ENCODE results near the gene MGMT.

Gene MGMT

DNA sequence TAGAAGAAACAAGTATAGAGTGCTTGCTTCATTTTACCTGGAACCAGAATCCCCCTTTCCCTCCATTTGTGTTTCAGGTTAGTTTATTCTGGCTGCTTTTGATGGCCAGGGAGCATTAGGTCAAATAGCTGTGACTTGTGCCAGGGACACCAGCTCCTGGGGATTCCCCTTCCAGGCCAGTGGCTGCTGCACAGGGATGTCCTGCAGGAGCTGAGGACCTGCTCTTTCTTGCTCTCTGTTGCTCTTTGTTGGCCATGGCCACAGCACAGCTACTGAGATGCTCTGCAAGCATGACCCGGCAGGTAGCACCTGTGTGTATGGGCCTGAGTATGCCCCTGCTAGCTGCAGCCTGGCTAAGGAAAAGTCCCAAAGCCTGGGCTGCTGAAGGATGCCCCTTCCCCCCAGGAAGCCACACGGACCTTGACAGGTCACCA, 288.1 kb downstream of the MGMT start:
- in situ Hi-C loops (cut with MboI; ENCODE audit: low sequenced_read_pairs) = no loop called here

DNA sequence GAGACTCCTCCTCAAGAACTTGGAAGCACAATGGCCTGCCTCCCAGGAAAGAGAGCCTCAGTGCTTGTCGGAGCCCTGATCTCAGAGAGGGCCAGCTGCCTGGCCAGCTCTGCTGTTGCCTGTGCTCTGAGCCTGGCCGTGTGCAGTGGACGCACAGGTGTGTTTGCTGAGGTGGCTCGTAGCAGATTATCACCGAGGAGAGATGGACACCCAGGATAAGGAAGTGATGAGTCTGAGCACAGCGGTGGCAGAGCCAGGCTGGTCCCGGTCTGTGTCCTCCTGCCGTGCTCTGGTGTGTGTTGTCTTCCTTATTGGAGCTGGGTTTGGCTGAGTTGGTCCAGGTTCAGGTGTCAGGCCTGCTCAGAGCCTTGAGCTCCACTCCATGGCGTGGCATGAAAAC, 288.6 kb downstream of the MGMT start:
- in situ Hi-C loops (cut with MboI; ENCODE audit: low sequenced_read_pairs) = no loop called here

DNA sequence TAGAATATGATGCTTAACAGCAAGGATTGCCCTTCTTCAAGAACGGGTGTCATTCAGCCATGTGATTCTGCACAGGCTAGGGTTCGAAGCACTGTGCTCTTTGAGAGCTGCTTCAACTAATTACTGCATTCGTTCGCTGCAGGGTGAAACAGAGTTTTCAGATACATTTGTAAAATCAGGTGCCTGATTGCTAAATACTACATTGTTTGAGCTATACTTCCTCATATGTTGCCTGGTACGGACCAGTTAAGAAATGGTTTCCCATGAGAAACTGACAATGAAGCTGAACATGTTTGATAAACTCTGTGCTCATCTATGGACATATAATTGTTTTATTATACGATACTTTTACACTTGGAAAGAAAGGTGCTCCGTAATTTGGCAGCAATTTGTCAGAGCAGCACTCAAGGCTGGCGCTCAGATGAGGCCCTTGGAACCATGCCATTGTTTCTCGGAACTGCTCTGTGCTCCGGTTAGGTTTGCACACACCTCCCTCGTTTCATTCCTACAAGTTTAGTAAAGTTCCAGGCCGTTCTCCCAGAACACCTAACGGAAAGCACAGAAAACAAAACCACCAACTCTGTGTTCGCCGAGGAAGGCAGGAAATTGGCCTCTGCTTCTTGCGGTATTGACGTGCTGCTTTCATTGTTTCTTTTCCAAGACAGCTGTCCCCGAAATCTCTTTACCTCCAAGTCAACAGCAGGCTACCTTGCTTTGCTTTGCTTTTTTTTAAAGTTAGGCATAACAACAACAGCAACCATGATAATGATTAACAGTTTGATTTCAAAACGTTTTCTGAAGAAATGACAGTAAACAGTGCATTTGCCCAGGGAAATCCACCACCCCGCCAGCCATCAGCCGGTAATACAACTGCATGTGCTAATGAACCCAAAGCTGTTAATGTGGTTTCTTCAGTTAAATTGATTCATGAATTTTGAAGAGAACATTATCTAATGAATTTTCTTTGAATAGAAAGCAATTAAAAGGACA, 290.2 kb downstream of the MGMT start:
- in situ Hi-C loops (cut with MboI; ENCODE audit: low sequenced_read_pairs) = no loop called here

DNA sequence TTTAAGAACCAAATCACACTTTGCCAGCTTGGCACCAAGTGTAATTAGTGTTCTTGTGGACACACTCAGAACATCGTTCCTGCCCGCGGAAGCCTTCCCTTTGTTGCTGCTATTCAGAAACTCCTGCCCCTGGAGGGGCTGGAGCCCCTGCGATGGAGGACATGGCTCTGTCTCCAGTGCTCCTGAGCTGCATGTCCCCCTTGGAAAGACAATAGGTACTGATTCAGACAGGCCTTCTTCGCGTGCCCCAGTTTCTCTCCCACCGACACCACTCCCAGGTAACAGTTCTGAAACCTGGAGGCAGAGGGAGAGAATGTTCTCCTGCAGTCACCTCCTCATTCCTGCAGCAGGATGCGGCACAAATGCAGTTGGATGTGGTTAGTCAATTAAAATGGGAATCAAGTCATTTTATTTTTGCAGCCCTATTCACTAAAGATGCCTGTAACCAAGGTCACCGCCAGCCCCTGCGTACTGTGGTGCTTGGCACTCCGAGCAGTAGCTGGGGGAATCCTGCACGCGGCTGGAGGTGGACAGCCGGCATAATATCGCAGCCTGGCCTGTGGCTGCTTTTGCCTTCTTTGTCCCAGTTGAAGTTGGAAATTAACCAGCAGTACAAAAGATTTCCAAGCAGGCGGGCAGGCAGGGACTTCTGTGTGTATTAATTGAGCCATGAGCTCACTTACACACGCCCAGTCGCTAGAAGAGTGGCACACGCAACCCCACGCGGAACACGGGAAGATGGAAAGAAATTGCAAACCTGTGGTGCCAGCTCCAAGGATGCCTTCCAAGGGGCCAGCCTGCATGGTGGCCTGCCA, 291.4 kb downstream of the MGMT start:
- in situ Hi-C loops (cut with MboI; ENCODE audit: low sequenced_read_pairs) = no loop called here

DNA sequence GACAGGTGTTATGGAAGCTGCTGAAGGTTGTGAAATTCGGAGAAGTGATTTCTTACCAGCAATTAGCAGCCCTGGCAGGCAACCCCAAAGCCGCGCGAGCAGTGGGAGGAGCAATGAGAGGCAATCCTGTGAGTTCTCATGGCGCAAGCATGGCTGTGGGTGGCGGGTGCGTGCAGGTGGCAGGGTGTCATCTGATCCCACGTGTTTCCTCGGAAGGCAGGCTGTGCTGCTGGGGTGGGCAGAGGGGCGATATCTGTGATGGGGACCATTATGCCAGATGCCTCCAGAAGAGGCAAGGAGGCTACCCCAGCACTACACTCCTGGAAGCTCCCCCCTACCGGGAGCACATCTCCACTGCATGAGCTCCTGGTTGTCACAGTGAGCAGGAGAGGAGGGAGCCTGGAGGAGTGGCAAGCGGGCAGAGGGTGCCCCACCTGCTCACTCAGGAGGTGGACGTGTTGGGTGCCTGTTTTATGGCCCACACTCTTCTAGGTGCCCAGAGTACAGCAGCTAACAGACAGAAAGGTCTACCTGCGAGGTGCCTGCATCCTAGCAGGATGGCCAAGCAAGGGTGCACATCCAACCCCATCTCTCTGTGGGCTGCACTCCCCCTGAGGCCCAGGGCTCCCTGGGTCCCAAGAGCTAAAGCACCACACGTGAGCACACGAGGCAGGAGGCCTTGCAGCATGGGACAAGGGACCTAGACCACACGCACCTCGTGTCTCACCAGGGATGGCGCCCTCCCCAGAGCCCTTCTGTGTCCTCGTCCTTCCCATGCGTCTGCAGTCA, 292.4 kb downstream of the MGMT start:
- in situ Hi-C loops (cut with MboI; ENCODE audit: low sequenced_read_pairs) = no loop called here

DNA sequence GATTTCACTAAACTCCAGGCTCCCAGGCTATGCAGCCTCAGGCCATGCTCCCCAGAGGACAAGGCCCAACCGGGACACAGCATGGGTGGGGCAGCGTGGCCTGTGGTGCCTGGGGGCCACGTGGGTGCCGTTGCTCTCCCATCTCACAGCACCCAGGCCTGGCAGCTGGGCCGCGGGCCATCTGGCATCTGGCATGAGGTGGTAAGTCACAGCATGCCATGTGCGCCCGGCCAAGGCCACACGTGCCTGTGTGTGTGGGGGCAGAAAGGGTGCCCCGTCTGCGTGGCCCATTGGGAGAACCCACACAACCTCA, 292.9 kb downstream of the MGMT start:
- in situ Hi-C loops (cut with MboI; ENCODE audit: low sequenced_read_pairs) = no loop called here

DNA sequence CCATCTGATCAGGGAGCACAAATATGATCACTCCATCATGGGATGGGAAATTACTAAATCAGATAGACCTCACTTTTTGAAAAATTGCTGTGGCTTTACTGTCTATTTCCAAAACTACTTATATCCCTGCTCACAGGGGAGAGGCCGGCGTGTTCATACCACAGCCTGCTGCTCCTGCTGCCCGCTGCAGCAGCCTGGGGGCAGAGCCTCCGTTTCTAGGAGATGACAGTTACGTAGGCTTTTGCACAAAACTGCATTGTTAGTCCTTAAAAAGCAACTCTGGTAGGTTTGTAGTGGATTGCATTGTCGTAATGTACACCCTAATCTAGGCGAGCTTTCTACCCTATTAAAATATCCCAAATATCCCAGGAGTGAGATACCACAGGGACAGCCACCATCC, 293.4 kb downstream of the MGMT start:
- in situ Hi-C loops (cut with MboI; ENCODE audit: low sequenced_read_pairs) = no loop called here

DNA sequence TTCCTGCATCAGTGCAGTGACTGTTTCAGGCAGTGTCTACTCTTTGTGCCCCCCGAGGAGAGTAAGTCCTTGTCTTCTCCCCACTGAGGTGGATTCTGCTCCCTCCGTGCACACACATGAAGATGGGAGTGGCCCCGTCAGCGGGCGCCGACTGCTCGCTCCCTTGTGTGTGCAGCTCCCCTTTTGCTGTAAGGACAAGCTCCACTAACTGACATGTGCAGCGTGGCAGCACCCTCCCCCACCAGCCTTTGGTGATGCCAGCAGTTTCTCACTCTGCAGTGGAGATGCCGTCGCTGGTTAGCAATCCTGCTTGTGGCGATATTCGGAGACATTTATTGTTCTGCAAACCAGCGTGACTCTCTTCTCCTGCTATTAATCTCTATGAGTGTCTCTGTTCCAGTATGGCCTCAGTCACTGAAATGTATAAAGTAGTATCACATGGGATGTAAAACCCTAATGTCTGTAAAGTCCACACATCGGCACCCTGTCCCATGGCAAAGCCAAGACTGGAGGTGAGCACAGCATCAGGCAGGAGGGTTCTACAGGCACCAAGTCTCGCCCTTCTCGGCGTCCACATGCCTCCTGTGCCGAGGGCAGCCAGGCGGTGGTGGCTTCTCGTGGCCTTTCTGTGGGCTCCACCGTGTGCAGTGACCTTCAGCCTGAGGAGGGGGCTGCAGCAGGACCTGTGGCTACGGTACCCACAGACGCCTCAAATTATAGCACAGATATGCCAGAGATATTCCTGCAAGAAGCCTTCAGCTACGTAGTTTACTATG, 294.3 kb downstream of the MGMT start:
- in situ Hi-C loops (cut with MboI; ENCODE audit: low sequenced_read_pairs) = no loop called here

DNA sequence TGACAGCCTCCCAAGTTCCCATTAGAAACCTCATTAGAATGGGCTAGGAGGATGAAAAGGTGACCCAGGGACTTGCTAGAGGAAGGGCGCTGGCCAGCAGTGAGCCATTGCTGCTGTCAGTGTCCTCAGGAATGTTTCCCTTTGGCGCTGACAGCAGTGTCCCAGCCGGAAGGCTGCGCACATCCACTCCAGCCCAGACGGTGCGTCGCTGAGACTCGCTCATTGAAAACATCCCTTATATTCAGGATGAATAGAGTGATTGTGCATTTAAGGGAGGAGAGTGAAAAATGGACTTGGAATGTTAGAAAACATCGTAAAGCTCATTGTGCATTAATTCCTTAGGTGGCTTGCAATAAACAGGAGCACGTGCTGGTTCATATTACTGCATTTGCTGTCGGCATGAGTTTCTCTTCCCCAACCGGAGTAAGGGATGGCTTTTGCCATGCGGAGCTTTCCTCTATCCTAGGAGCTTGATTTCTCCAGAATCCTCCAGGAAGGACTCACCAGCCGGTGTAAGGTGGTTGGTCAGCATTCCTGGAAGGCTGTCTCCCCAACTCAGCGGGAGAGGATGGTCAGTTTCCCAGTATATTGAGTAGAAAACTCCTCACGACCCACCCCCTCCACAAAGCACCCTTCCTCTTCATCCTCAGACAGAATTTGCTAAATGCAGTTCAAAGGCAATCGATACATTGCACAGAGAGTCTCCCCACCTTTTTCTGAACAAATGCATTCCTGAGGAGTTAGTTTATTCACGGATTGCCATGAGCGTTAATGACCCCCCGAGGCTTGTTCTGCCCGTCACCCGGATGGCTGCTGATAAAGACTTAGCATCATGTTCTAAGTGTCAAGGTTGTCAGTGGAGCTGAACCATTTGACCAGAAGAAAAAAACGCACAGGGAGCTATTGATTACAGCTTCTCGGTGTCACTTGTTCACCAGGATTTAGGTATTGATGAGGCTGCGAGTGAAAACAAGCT, 295.2 kb downstream of the MGMT start:
- in situ Hi-C loops (cut with MboI; ENCODE audit: low sequenced_read_pairs) = no loop called here

DNA sequence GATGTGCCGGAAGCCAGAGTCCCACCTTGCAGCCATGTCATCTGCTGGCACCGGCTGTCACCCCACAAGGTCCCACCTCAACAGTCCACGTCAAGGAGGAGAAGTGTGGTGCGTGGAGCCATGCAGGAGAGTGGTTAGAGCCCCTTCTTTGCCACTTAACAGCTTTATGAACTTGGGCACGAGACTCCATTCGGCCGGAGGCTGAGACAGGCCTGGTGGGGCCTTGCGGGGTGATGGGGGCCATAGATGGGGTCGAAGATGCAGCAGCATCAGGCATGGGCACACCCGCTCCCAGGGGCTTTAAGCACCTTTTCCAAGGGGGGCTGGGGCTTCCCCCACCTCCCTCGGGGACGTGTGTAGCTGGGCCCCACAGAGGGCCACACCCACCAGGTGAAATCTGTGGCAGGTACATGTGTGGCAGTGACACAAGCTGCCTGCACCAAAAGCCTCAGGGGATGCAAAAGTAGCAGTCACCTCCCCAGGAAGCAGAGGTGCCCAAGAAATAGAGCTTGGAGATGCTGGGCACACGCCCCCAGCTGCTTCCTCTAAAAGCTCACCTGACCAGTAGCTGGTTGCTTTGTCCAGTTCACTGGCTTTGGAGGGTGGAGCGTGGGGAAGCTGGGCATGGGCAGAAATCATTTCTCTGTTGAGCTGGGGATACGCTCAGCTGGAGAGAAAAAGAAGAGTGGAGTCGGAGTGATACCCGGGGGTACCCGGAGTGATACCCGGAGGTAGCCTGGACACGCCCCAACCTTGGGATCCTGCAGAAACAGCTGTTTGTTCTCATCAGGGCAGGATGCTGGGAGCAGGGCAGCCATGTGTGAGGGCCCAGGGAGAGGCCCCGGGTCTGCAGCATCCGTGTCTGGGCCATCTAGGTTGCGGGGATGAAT, 297.2 kb downstream of the MGMT start:
- in situ Hi-C loops (cut with MboI; ENCODE audit: low sequenced_read_pairs) = no loop called here

DNA sequence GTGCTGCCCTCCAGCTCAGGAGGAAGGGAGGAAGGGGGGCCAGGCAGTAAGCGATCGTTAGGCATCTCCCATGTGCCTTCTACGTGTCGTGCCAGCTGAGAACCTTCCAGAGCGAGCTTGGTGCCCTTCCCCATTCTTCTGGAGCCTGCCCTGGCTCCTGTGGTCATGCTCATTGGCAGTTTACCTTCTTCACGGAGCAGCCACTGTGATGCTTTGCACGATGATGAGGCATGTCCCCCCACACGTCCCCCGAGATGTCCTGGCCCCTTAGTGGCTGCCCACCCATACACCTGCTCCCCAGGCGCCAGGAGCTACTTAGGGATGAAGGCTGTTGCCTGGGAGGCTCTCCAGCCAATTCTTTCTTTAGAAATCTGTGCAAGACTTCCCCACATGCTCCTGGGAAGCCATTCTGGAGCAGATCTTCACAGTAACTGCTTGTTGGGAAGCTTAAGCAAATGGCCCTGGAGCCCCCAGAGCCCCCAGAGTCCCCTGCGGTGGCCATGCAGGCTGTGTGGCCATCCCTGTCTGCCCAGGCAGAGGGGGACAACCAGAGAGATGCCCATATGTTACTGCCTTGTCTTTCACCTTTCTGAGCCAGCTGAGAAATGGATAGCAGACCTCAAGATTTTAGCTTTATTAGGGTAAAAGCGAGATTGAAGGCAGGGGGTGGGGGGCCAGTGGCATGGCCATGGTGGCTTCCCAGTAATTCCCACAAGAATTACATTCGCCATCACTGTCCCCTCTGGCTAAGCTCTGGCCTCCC, 298.0 kb downstream of the MGMT start:
- in situ Hi-C loops (cut with MboI; ENCODE audit: low sequenced_read_pairs) = no loop called here

DNA sequence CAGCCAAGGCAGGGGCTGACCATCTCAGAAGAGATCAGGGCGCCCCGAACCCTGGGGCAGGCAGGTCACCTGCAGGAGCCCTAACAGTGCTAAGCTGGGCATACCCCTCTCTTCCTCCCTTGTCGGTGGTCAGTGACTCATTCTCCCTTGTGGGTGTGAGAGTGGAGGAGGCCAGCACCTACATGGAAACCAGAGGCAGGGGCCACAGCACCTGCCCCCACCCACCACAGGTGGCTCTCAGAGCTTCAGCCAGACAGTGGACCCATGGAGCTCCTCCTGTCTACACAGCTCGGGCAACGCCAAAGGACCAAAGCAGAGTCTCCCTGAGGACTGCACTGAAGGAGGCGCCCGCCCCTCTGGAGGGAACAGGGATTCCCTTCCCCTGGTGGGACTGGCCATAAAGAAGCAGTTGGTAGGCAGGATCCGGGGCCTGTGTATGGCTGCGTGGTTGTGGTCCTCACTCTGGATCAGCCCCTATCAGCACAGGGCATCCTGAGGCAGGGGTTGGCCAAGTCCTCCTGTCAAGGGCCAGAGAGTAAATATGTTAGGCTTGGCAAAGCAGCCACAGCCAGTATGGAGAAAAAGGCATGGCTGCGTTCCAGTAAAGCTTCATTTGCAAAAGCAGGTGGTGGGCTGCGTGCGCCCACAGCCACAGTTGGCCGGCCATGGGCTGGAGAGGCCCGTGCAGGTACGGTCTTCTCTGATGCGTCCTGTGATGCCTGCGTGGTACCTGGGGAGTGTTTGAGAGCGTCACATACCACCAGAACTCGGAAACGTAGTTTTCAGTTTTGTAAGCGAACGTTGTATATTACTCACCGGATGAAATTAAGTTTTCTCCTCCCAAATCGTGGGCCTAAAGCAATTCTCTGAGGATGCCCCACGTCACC, 298.9 kb downstream of the MGMT start:
- in situ Hi-C loops (cut with MboI; ENCODE audit: low sequenced_read_pairs) = no loop called here

DNA sequence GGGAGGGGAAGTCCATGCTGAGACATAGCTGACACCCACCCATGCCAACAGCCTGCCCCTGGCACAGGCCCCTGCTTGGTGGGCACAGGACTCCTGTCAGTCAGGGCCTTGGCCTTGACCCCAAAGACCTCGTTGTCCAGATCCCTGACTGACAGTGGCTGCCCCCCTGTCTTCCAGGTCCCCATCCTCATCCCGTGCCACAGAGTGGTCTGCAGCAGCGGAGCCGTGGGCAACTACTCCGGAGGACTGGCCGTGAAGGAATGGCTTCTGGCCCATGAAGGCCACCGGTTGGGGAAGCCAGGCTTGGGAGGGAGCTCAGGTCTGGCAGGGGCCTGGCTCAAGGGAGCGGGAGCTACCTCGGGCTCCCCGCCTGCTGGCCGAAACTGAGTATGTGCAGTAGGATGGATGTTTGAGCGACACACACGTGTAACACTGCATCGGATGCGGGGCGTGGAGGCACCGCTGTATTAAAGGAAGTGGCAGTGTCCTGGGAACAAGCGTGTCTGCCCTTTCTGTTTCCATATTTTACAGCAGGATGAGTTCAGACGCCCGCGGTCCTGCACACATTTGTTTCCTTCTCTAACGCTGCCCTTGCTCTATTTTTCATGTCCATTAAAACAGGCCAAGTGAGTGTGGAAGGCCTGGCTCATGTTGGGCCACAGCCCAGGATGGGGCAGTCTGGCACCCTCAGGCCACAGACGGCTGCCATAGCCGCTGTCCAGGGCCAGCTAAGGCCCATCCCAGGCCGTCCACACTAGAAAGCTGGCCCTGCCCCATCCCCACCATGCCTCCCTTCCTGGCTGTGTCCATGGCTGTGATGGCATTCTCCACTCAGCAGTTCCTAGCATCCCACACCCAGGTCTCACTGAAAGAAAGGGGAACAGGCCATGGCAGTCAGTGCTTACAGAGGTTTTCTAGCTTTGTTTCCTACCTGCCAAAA, 299.8 kb downstream of the MGMT start:
- in situ Hi-C loops (cut with MboI; ENCODE audit: low sequenced_read_pairs) = no loop called here

DNA sequence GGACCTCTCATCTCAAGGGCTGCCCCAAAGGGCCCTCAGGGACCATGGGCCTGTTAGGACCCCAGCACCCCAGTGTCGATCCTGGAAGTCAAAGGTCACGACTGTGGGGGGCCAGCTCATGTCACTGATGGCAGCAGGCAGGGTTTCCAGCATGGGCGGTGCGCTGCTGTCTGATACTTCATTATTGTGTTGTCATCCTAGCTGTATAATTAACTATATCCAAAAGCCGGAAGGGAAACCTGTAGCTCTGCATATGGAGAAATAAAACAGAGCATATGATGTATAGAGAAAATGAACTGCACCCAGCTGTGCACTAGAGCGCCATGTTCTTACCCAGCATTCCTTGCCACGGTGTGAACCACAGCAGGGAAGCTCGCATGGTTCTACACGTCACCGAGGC, 300.7 kb downstream of the MGMT start:
- in situ Hi-C loops (cut with MboI; ENCODE audit: low sequenced_read_pairs) = no loop called here
